Measurements from ENCODE around the gene PTGIS.

DNA sequence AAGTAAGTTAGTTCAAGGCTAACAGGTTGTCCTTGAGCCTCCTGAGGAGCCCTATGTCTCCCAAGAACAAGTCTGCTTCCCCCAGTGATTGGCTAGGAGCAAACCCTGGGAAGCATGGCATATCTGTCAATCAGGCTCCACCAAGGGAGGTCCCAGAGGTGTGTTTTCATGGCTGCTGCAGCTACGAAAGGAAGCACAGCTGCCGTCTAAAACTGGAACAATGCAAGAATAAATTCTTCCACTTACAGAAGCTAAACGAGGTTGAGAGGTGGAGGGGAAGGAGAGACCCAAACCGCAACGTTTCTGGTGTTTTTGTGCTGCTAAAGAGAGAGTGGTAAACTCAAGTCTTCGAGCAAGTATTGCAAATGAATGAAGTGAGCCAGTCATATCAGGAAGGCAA lies 4.9 kb upstream of the PTGIS start:
- TF ChIP-seq CTCF (IDR thresholded peaks at IDR 0.05), result no peak
- TF ChIP-seq ZFX (IDR thresholded peaks at IDR 0.05; ENCODE audit: borderline replicate concordance), result no peak

Data from 22Rv1 (cell line).